ENCODE measurements around the gene RRN3. TPM values are rescaled to one million over a fixed set of nuclear protein-coding genes. Genes with fewer than 3 reads are reported as not detected.
A peak's percentile ranks its signal among the peaks of the same experiment; 100 is the strongest.
"Not testable (repeated sequence)": the region's sequence is repeated elsewhere in the genome, so short reads cannot be mapped to it uniquely, and the experiment has no call there.

RRN3 gene
- total RNA-seq, 6 experiments from 2014 or later: 27.8 to 36.3 (median 31.3) TPM

DNA sequence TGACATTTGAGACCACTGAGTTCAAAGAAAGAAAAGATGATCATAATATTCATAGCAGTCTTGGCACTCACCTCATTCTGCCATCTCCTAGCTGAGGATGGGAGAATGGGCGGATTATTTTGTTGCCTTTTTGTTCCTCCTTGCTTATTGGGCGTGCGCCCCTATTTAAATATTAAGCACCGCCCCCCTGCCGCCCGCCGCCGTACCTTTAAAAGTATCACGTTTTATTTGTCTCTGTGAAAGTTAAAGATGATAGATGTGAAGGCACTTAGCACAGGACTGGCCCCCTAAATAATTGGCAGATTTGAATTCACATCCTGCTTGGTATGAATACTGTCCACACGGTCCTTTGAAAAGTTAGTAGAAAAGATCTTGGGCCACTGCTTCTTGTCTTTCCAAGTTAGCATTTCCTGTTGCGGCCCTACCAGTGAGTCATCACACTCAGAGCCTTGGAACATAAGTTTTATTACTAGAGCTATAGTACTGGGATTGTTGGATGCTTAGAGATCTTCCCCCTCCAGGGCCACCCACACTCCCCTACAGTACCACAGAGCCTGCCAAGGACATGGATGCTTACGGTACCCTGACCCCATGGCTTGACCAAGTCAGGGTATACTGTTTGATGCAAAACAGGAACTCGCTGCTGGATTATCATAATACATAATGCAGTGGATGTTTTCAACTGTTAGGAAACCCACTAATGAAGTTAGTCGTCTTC is 68.7 kb downstream of the RRN3 start:
- Mint-ChIP-seq H3K27ac (peak overlapping the region; percentile 91), H3K36me3 (ENCODE audit: low read depth) (peaks cover 57% of the 10 kb centered on the region)

DNA sequence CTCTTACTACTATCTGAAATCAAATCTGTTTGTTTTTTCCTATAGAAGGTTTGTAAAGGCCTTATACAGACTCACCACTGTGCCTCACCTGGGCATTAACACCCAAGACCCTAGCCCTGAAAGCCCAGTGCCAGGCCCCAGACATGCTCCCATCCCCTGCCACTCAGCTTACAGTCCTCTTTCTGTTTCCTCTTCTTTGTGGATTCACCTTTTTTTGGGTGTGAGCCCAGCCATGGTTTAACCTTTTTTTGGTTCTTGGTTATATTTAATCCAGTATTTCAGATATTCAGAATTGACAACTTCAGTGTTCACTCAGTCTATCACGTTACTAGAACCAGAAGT is 69.2 kb downstream of the RRN3 start:
- Mint-ChIP-seq H3K36me3 (ENCODE audit: low read depth) (peaks cover 57% of the 10 kb centered on the region), H3K27me3 (ENCODE audit: insufficient read depth) (peaks cover 13% of the 10 kb centered on the region), H3K27ac (peak overlapping the region; percentile 91), H3K4me1 (ENCODE audit: low read depth) (peaks cover 79% of the 10 kb centered on the region)
- not testable (repeated sequence) for H3K9me3 Mint-ChIP-seq, H3K4me3 Mint-ChIP-seq, DNase-seq

More for the DNA sequence above, 68.7 kb downstream of the RRN3 start:
- Mint-ChIP-seq H3K27me3 (ENCODE audit: insufficient read depth) (peaks cover 13% of the 10 kb centered on the region), H3K4me3 (peak overlapping the region; percentile 64), H3K4me1 (ENCODE audit: low read depth) (peaks cover 80% of the 10 kb centered on the region)
- not testable (repeated sequence) for H3K9me3 Mint-ChIP-seq
- DNase-seq: peak; percentile 44

DNA sequence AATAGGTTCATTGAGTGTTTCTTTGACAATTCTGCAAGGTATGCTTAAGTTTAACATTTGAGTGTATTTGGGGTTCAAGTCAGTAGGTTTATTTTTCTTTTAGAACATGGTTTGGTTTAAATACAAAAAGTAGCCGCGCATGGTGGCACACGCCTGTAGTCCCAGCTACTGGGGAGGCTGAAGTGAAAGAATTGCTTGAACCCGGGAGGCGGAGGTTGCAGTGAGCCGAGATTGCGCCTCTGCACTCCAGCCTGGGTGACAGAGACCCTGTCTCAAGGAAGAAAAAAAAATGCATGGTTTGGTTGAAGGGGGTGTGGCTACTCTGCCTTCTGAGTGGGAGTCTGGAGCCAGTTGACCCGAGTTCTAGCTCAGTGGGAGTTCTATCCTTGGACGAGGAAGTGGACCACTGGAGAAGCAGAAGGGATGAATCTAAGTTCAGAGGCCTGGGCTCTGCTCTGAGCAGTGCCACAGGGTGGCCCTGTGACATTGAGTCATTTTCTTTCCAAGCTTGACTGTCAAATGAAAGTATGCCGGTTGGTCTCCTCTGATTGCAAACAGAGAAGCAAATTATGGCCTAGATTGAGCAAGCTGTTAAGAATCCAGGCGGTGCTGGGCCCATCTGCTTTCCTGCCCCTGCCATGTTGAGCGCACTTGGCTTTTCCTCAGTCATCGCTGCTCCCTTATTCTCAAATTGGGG is 70.5 kb downstream of the RRN3 start:
- peaks cover 61% of the 10 kb centered on the region for H3K36me3 Mint-ChIP-seq (ENCODE audit: low read depth)
- peak overlapping the region; percentile 64 for H3K27ac Mint-ChIP-seq
- H3K4me1 Mint-ChIP-seq (ENCODE audit: low read depth): peaks cover 68% of the 10 kb centered on the region
- not testable (repeated sequence) for H3K4me3 Mint-ChIP-seq; H3K9me3 Mint-ChIP-seq; DNase-seq; H3K27me3 Mint-ChIP-seq (ENCODE audit: insufficient read depth)

DNA sequence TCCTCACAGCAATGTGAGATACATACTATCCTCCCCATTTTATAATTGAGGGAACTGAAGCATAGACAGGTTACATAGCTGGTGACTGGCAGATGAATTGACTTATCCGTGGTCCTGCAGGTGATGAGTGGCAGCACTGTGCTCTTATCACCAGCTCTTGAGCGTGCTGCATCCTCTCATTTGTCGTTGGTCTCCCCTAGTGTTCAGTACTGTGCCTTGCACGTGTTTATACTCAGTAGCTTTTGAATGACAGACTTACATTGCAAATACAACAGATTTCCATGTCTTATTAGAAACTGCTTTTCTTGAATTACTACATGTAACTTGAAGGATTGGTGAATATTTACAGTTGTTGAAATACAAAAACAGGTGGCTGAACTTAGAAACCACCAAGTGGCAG is 71.9 kb downstream of the RRN3 start:
- H3K27ac Mint-ChIP-seq: peak overlapping the region; percentile 69
- H3K27me3 Mint-ChIP-seq (ENCODE audit: insufficient read depth); H3K9me3 Mint-ChIP-seq; H3K4me3 Mint-ChIP-seq: not testable (repeated sequence)
- TF ChIP-seq, protein P1, sequence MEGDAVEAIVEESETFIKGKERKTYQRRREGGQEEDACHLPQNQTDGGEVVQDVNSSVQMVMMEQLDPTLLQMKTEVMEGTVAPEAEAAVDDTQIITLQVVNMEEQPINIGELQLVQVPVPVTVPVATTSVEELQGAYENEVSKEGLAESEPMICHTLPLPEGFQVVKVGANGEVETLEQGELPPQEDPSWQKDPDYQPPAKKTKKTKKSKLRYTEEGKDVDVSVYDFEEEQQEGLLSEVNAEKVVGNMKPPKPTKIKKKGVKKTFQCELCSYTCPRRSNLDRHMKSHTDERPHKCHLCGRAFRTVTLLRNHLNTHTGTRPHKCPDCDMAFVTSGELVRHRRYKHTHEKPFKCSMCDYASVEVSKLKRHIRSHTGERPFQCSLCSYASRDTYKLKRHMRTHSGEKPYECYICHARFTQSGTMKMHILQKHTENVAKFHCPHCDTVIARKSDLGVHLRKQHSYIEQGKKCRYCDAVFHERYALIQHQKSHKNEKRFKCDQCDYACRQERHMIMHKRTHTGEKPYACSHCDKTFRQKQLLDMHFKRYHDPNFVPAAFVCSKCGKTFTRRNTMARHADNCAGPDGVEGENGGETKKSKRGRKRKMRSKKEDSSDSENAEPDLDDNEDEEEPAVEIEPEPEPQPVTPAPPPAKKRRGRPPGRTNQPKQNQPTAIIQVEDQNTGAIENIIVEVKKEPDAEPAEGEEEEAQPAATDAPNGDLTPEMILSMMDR (IDR thresholded peaks at IDR 0.05): peak; percentile 72
- peaks cover 54% of the 10 kb centered on the region for H3K36me3 Mint-ChIP-seq (ENCODE audit: low read depth)
- peak; percentile 59 for DNase-seq
- H3K4me1 Mint-ChIP-seq (ENCODE audit: low read depth): peaks cover 62% of the 10 kb centered on the region

DNA sequence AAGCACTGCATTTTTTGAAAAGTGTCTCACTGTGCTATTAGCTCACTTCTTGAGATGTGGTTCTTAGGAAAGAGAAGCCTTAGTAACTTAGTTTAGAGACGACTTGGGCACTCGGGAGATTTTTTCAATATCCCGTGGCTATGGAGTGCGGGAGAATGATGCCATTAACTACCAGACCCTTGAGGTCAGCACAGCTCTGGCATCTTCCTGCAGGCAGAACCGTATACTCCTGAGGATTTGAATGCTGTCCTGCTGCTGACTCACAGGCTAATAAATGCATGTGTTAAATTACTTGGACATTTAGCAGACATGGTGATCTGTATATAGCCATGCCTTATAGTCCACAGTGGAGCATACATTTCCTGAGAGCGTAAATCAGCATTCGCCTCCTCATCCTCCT is 72.6 kb downstream of the RRN3 start:
- peak; percentile 92 for DNase-seq
- Mint-ChIP-seq H3K27ac (peak overlapping the region; percentile 69), H3K4me3 (peak overlapping the region; percentile 7; the same call in 1 of the 2 replicates), H3K4me1 (ENCODE audit: low read depth) (peaks cover 68% of the 10 kb centered on the region), H3K36me3 (ENCODE audit: low read depth) (peaks cover 59% of the 10 kb centered on the region)
- H3K9me3 Mint-ChIP-seq; H3K27me3 Mint-ChIP-seq (ENCODE audit: insufficient read depth): not testable (repeated sequence)

DNA sequence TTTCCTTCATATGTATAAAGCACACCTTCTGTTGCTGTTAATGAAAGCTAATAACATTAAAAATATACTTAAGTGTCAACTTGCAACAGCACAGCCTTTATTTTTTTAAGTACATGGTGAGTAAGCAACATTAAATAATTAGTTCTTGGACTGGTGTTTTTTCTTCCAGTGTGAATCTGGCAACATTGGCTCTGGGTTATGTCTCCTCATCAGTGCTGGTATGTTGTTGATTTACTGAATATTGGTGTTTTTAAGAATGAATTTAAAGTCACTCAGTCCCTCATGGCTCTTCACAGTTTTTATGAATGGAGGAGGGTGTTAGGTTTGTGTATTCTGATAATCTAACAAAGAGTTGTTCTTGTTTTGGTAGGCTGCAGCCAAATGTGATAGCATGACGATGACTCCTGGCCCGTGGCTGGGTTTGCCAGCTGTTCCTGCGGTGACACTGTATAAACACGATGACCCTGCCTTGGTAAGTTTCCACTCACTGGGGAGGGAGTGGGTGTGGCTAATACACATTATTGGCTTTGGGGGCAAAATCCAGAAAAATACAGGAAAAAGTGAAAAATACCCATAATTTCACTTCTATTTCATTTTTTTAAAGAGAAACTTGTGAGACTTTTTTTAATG is 77.0 kb downstream of the RRN3 start:
- DNase-seq: peak; percentile 57
- Mint-ChIP-seq H3K4me3 (peak overlapping the region; percentile 47), H3K36me3 (ENCODE audit: low read depth) (peaks cover 38% of the 10 kb centered on the region), H3K4me1 (ENCODE audit: low read depth) (peaks cover 44% of the 10 kb centered on the region), H3K27ac (peak overlapping the region; percentile 79)
- H3K9me3 Mint-ChIP-seq; H3K27me3 Mint-ChIP-seq (ENCODE audit: insufficient read depth): not testable (repeated sequence)

DNA sequence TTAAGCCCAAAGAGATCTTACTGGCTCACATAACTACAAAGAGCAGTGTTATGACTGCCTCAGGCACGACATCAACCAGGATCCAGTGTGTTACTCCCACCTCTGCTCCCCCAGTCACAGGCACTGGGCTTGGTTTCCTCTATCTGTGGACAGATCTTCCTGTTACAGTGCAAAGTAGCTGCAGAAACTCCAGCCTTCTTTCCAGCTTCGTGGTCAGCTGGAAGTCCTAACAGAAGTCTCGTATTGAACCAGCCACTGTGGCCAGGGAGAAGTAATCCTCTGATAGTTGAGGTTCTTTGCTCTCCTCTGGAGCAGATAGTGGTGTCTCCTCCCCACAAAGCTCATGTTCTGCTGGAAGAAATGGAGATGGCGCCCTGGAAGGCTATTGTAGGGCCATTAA is 77.7 kb downstream of the RRN3 start:
- H3K9me3 Mint-ChIP-seq; DNase-seq; H3K4me3 Mint-ChIP-seq; H3K27me3 Mint-ChIP-seq (ENCODE audit: insufficient read depth): not testable (repeated sequence)
- Mint-ChIP-seq H3K27ac (peak overlapping the region; percentile 64), H3K4me1 (ENCODE audit: low read depth) (peaks cover 37% of the 10 kb centered on the region), H3K36me3 (ENCODE audit: low read depth) (peaks cover 40% of the 10 kb centered on the region)

DNA sequence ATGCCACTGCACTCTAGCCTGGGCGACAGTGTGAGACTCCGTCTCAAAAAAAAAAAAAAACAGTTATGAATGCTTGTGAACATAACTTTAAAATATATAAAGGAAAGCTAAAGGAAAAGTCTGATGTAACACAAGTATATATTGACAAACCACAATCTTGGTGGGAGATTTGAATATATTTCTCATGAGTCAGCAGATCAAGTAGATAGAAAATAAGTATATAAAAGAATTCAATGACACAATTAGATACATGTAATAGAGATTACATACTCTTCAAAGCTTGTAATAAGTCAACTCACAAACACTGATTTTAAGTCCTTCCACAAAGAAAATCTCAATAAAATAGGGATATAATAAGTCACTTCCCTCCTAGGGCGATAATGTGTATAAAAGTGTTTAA is 78.4 kb downstream of the RRN3 start:
- H3K4me1 Mint-ChIP-seq (ENCODE audit: low read depth): peaks cover 30% of the 10 kb centered on the region
- not testable (repeated sequence) for H3K27me3 Mint-ChIP-seq (ENCODE audit: insufficient read depth); H3K27ac Mint-ChIP-seq; DNase-seq; H3K4me3 Mint-ChIP-seq; H3K9me3 Mint-ChIP-seq
- peaks cover 47% of the 10 kb centered on the region for H3K36me3 Mint-ChIP-seq (ENCODE audit: low read depth)

DNA sequence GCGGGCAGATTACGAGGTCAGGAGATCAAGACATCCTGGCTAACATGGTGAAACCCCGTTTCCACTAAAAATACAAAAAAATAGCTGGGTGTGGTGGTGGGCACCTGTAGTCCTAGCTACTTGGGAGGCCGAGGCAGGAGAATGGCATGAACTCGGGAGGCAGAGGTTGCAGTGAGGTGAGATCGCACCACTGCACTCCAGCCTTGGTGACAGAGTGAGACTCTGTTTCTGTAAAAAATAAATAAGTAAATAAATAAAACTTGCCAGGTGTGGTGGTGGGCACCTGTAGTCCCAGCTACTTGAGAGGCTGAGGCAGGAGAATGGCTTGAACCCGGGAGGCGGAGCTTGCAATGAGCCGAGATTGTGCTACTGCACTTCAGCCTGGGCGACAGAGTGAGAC is 81.1 kb downstream of the RRN3 start:
- not testable (repeated sequence) for H3K9me3 Mint-ChIP-seq; DNase-seq; H3K27ac Mint-ChIP-seq; H3K4me3 Mint-ChIP-seq; H3K27me3 Mint-ChIP-seq (ENCODE audit: insufficient read depth)
- Mint-ChIP-seq H3K36me3 (ENCODE audit: low read depth) (peaks cover 46% of the 10 kb centered on the region), H3K4me1 (ENCODE audit: low read depth) (peaks cover 30% of the 10 kb centered on the region)

Small RNA genes lying within 50 kb of the gene (microRNA-seq; reads per million reads assigned to microRNA genes)
- not detected for gene MIR1972-1
- not detected for gene MIR6511B2

Other genes starting within 250 kb of the RRN3 start
- gene NPIPA1, start 156.8 kb downstream of the RRN3 start, total RNA-seq (2021; fragmentation: NEBNext Ultra II Directional; extraction: Animal tissue kit (Norgen Biotek cat#: 25700)): 10 to 100 TPM; 42.6 to 57.1 (median 44.8) TPM
- 10 to 100 TPM; 78.8 to 88.3 (median 82.0) TPM for gene PDXDC1, start 119.2 kb downstream of the RRN3 start, total RNA-seq (2021; fragmentation: NEBNext Ultra II Directional; extraction: Animal tissue kit (Norgen Biotek cat#: 25700))
- gene NTAN1, start 38.2 kb downstream of the RRN3 start, total RNA-seq (2021; fragmentation: NEBNext Ultra II Directional; extraction: Animal tissue kit (Norgen Biotek cat#: 25700)): 10 to 100 TPM; 42.7 to 56.0 (median 49.7) TPM